ENCODE measurements around the gene S100A5. TPM values are rescaled to one million over a fixed set of nuclear protein-coding genes. Genes with fewer than 3 reads are reported as not detected.

The S100A5 gene
- total and polyA plus RNA-seq, 2 experiments from 2014 or later, result 0.41 TPM; not detected in 1

DNA sequence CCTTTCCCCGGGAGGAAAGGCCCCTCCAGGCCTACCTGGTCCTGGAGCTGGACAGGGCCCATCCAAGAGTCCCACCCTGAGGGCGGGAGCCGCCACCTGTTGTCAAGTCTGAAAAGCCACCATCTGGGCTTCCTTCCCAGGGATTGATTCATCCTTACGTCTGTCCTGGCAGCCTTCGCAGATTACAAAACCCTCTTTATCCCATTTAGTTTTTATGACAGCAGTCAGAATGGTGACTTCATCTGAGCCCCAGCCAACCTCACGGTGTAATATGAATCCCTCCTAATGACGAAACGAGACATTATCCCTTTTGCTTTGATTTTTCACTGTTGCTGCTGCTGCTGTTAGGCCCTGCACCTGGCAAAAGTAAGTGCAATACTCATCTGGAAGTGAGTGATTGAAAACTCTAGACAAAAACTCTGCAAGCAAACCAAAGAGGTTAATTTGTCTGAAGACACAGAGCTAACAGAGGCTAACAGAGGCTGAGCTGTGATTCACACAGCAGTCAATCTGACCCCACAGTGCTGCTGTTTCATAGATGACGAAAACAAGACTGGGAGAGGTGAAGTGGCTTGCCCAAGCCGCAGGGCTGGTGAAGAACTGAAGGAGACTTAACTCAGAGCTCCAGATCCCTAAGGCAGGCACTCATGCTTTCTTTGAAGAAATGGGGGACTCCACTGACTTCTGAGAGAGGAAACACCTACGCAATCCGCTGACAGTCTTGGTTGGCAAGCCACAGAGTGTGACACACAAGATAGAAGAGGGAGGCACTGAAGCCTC, 50.3 kb downstream of the S100A5 start:
- H3K9me2 ChIP-seq (ENCODE audit: insufficient read depth), result no peaks in the 10 kb centered on the region
- H3K27me3 ChIP-seq (replicated peaks; ENCODE audit: insufficient read depth), result no peaks in the 10 kb centered on the region
- peak overlapping the region; percentile 52 for H3K4me3 ChIP-seq
- peak overlapping the region; percentile 61 for H3K9ac ChIP-seq
- H3K79me2 ChIP-seq (ENCODE audit: insufficient read depth), result no peaks in the 10 kb centered on the region
- H3K36me3 ChIP-seq (ENCODE audit: low read depth), result no peaks in the 10 kb centered on the region
- H3F3A ChIP-seq (ENCODE audit: insufficient read depth), result peaks cover 27% of the 10 kb centered on the region
- H3K27ac ChIP-seq, result peak overlapping the region; percentile 90
- WGBS, 2 experiments (ENCODE audit: low coverage in 1 of 2, low lambda C conversion rate in 2 of 2, missing lambda C conversion rate in 2 of 2), result 1 to 2% methylated on average over 12 of the region's 12 CpGs
- TF ChIP-seq EZH2phosphoT487 (IDR thresholded peaks at IDR 0.05; ENCODE audit: insufficient read depth, low read depth) (no peak), EZH2 (IDR thresholded peaks at IDR 0.05; ENCODE audit: insufficient read depth, poor library complexity, severe bottlenecking) (no peak)
- DNase-seq, result peak; percentile 98
- no peaks in the 10 kb centered on the region for H4K20me1 ChIP-seq (ENCODE audit: insufficient read depth)
- H3K4me1 ChIP-seq (ENCODE audit: insufficient read depth), result peaks cover 18% of the 10 kb centered on the region
- peak overlapping the region; percentile 72 for H3K4me2 ChIP-seq (ENCODE audit: unreplicated experiment)
- H2AFZ ChIP-seq, result peak overlapping the region; percentile 61
- in situ Hi-C loops (cut with MboI), result no loop called here
- no peaks in the 10 kb centered on the region for H3K9me3 ChIP-seq (ENCODE audit: low read depth)

- Histone ChIP-seq H3K36me3 (ENCODE audit: low read depth) (no peaks in the 10 kb centered on the region), H3K4me3 (no peak overlapping the region), H3K9me2 (ENCODE audit: insufficient read depth) (no peaks in the 10 kb centered on the region), H2AFZ (no peak overlapping the region), H3K27me3 (replicated peaks; ENCODE audit: insufficient read depth) (peaks cover 8% of the 10 kb centered on the region; the same call in 1 of the 2 replicates), H3F3A (ENCODE audit: insufficient read depth) (peaks cover 27% of the 10 kb centered on the region), H4K20me1 (ENCODE audit: insufficient read depth) (no peaks in the 10 kb centered on the region), H3K9me3 (ENCODE audit: low read depth) (no peaks in the 10 kb centered on the region), H3K4me2 (ENCODE audit: unreplicated experiment) (peak overlapping the region; percentile 16), H3K79me2 (ENCODE audit: insufficient read depth) (no peaks in the 10 kb centered on the region), H3K27ac (peak overlapping the region; percentile 48), H3K4me1 (ENCODE audit: insufficient read depth) (peaks cover 18% of the 10 kb centered on the region), H3K9ac (no peak overlapping the region)
- in situ Hi-C loops (cut with MboI), result loop anchor here (10.0 kb wide), 1 partner anchor 124 kb away; no protein-coding TSS in a partner anchor
- peak; percentile 93 for DNase-seq
- TF ChIP-seq EZH2 (IDR thresholded peaks at IDR 0.05; ENCODE audit: insufficient read depth, poor library complexity, severe bottlenecking) (no peak), EZH2phosphoT487 (IDR thresholded peaks at IDR 0.05; ENCODE audit: insufficient read depth, low read depth) (no peak)
- 5 to 7% methylated on average over 4 of the region's 4 CpGs for WGBS, 2 experiments (ENCODE audit: low coverage in 1 of 2, low lambda C conversion rate in 2 of 2, missing lambda C conversion rate in 2 of 2)
These were observed 52.0 kb downstream of the S100A5 start for GRCh38 chr1:153488731-153489130.

DNA sequence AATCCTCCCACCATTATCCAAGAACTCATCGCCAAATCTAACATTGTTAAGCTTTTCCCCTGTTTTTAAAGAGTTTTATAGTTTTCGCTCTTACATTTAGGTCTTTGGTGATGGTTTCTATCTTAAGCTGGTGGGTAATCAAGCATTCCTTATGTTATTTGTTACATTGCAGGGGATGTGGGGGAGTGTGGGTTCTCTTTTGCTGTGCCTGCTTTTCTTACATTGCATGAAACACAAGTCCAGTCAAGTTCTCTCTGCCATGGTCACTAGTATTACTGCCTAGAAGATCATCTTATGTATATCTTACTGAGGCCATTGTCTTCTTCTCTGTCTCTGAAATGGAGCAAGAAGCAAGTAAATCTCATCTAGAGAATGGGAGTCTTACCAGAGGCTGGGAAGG, 53.0 kb downstream of the S100A5 start:
- Histone ChIP-seq H4K20me1 (ENCODE audit: insufficient read depth) (no peaks in the 10 kb centered on the region), H3K27me3 (replicated peaks; ENCODE audit: insufficient read depth) (peaks cover 8% of the 10 kb centered on the region; the same call in 1 of the 2 replicates), H3K4me3 (no peak overlapping the region), H3K4me1 (ENCODE audit: insufficient read depth) (peaks cover 18% of the 10 kb centered on the region), H3K79me2 (ENCODE audit: insufficient read depth) (no peaks in the 10 kb centered on the region), H3K27ac (no peak overlapping the region), H3F3A (ENCODE audit: insufficient read depth) (peaks cover 27% of the 10 kb centered on the region), H3K36me3 (ENCODE audit: low read depth) (no peaks in the 10 kb centered on the region), H3K4me2 (ENCODE audit: unreplicated experiment) (no peak overlapping the region), H3K9ac (no peak overlapping the region), H3K9me3 (ENCODE audit: low read depth) (no peaks in the 10 kb centered on the region), H3K9me2 (ENCODE audit: insufficient read depth) (no peaks in the 10 kb centered on the region), H2AFZ (no peak overlapping the region)
- no peak for DNase-seq
- TF ChIP-seq EZH2 (IDR thresholded peaks at IDR 0.05; ENCODE audit: insufficient read depth, poor library complexity, severe bottlenecking) (no peak), EZH2phosphoT487 (IDR thresholded peaks at IDR 0.05; ENCODE audit: insufficient read depth, low read depth) (no peak)
- 96 to 98% methylated on average over 2 of the region's 2 CpGs for WGBS, 2 experiments (ENCODE audit: low coverage in 1 of 2, low lambda C conversion rate in 2 of 2, missing lambda C conversion rate in 2 of 2)
- in situ Hi-C loops (cut with MboI), result loop anchor here (10.0 kb wide), 1 partner anchor 123 kb away; no protein-coding TSS in a partner anchor

Other genes with a start within 250 kb of the S100A5 start
- gene PGLYRP3, start 228.0 kb downstream of the S100A5 start, total RNA-seq (2014; rRNA removed; shearing (Covaris generic)), result not detected in 2 replicates
- not detected in 2 replicates for gene PGLYRP3, start 228.0 kb downstream of the S100A5 start, polyA plus RNA-seq (2016; fragmentation: Nextera tagmentation; extraction: Ambion mirVana)
- gene PGLYRP4, start 192.1 kb downstream of the S100A5 start, total RNA-seq (2014; rRNA removed; shearing (Covaris generic)), result not detected in 2 replicates
- gene PGLYRP4, start 192.1 kb downstream of the S100A5 start, polyA plus RNA-seq (2016; fragmentation: Nextera tagmentation; extraction: Ambion mirVana), result not detected in 2 replicates
- not detected in 2 replicates for gene S100A9, start 183.1 kb downstream of the S100A5 start, total RNA-seq (2014; rRNA removed; shearing (Covaris generic))
- not detected in 2 replicates for gene S100A9, start 183.1 kb downstream of the S100A5 start, polyA plus RNA-seq (2016; fragmentation: Nextera tagmentation; extraction: Ambion mirVana)
- not detected in 2 replicates for gene S100A12, start 165.3 kb downstream of the S100A5 start, total RNA-seq (2014; rRNA removed; shearing (Covaris generic))
- not detected in 2 replicates for gene S100A12, start 165.3 kb downstream of the S100A5 start, polyA plus RNA-seq (2016; fragmentation: Nextera tagmentation; extraction: Ambion mirVana)
- not detected in 2 replicates for gene S100A8, start 149.9 kb downstream of the S100A5 start, total RNA-seq (2014; rRNA removed; shearing (Covaris generic))
- not detected in 2 replicates for gene S100A8, start 149.9 kb downstream of the S100A5 start, polyA plus RNA-seq (2016; fragmentation: Nextera tagmentation; extraction: Ambion mirVana)
- not detected in 2 replicates for gene S100A7A, start 124.4 kb downstream of the S100A5 start, total RNA-seq (2014; rRNA removed; shearing (Covaris generic))
- not detected in 2 replicates for gene S100A7A, start 124.4 kb downstream of the S100A5 start, polyA plus RNA-seq (2016; fragmentation: Nextera tagmentation; extraction: Ambion mirVana)
- not detected in 2 replicates for gene S100A7, start 80.3 kb downstream of the S100A5 start, total RNA-seq (2014; rRNA removed; shearing (Covaris generic))
- not detected in 2 replicates for gene S100A7, start 80.3 kb downstream of the S100A5 start, polyA plus RNA-seq (2016; fragmentation: Nextera tagmentation; extraction: Ambion mirVana)
- gene S100A6, start 4.9 kb downstream of the S100A5 start, total RNA-seq (2014; rRNA removed; shearing (Covaris generic)), result 550 and 683 TPM in 2 replicates
- 2,862 and 2,893 TPM in 2 replicates for gene S100A6, start 4.9 kb downstream of the S100A5 start, polyA plus RNA-seq (2016; fragmentation: Nextera tagmentation; extraction: Ambion mirVana)
- gene S100A4, start 4.9 kb upstream of the S100A5 start, total RNA-seq (2014; rRNA removed; shearing (Covaris generic)), result 236 and 249 TPM in 2 replicates
- gene S100A4, start 4.9 kb upstream of the S100A5 start, polyA plus RNA-seq (2016; fragmentation: Nextera tagmentation; extraction: Ambion mirVana), result 608 and 610 TPM in 2 replicates
- 2.2 and 3.8 TPM in 2 replicates for gene S100A3, start 8.3 kb upstream of the S100A5 start, total RNA-seq (2014; rRNA removed; shearing (Covaris generic))
- gene S100A3, start 8.3 kb upstream of the S100A5 start, polyA plus RNA-seq (2016; fragmentation: Nextera tagmentation; extraction: Ambion mirVana), result 7.5 and 8.0 TPM in 2 replicates
- 1.7 and 9.0 TPM in 2 replicates for gene S100A2, start 24.9 kb upstream of the S100A5 start, total RNA-seq (2014; rRNA removed; shearing (Covaris generic))
- 8.6 and 11.8 TPM in 2 replicates for gene S100A2, start 24.9 kb upstream of the S100A5 start, polyA plus RNA-seq (2016; fragmentation: Nextera tagmentation; extraction: Ambion mirVana)
- gene S100A16, start 72.2 kb upstream of the S100A5 start, total RNA-seq (2014; rRNA removed; shearing (Covaris generic)), result 495 and 615 TPM in 2 replicates
- 801 and 826 TPM in 2 replicates for gene S100A16, start 72.2 kb upstream of the S100A5 start, polyA plus RNA-seq (2016; fragmentation: Nextera tagmentation; extraction: Ambion mirVana)
- 2.1 TPM in 1 of 2 replicates, not detected in the other for gene S100A14, start 75.4 kb upstream of the S100A5 start, total RNA-seq (2014; rRNA removed; shearing (Covaris generic))
- gene S100A14, start 75.4 kb upstream of the S100A5 start, polyA plus RNA-seq (2016; fragmentation: Nextera tagmentation; extraction: Ambion mirVana), result 0.31 and 0.32 TPM in 2 replicates
- gene S100A13, start 86.6 kb upstream of the S100A5 start, total RNA-seq (2014; rRNA removed; shearing (Covaris generic)), result 127 and 159 TPM in 2 replicates
- 540 and 552 TPM in 2 replicates for gene S100A13, start 86.6 kb upstream of the S100A5 start, polyA plus RNA-seq (2016; fragmentation: Nextera tagmentation; extraction: Ambion mirVana)
- gene S100A1, start 87.5 kb upstream of the S100A5 start, total RNA-seq (2014; rRNA removed; shearing (Covaris generic)), result not detected in 2 replicates
- 0.30 TPM in 1 of 2 replicates, not detected in the other for gene S100A1, start 87.5 kb upstream of the S100A5 start, polyA plus RNA-seq (2016; fragmentation: Nextera tagmentation; extraction: Ambion mirVana)
- 26.9 and 37.8 TPM in 2 replicates for gene CHTOP, start 93.1 kb upstream of the S100A5 start, total RNA-seq (2014; rRNA removed; shearing (Covaris generic))
- 42.2 and 44.2 TPM in 2 replicates for gene CHTOP, start 93.1 kb upstream of the S100A5 start, polyA plus RNA-seq (2016; fragmentation: Nextera tagmentation; extraction: Ambion mirVana)
- gene SNAPIN, start 117.8 kb upstream of the S100A5 start, total RNA-seq (2014; rRNA removed; shearing (Covaris generic)), result 50.2 and 70.5 TPM in 2 replicates
- gene SNAPIN, start 117.8 kb upstream of the S100A5 start, polyA plus RNA-seq (2016; fragmentation: Nextera tagmentation; extraction: Ambion mirVana), result 82.1 and 83.8 TPM in 2 replicates
- 176 and 180 TPM in 2 replicates for gene ILF2, start 130.1 kb upstream of the S100A5 start, total RNA-seq (2014; rRNA removed; shearing (Covaris generic))
- gene ILF2, start 130.1 kb upstream of the S100A5 start, polyA plus RNA-seq (2016; fragmentation: Nextera tagmentation; extraction: Ambion mirVana), result 174 and 178 TPM in 2 replicates
- gene NPR1, start 137.8 kb upstream of the S100A5 start, total RNA-seq (2014; rRNA removed; shearing (Covaris generic)), result 0.25 TPM in 1 of 2 replicates, not detected in the other
- gene NPR1, start 137.8 kb upstream of the S100A5 start, polyA plus RNA-seq (2016; fragmentation: Nextera tagmentation; extraction: Ambion mirVana), result 0.09 and 0.19 TPM in 2 replicates
- gene INTS3, start 187.1 kb upstream of the S100A5 start, total RNA-seq (2014; rRNA removed; shearing (Covaris generic)), result 40.2 and 41.5 TPM in 2 replicates
- 17.3 and 19.9 TPM in 2 replicates for gene INTS3, start 187.1 kb upstream of the S100A5 start, polyA plus RNA-seq (2016; fragmentation: Nextera tagmentation; extraction: Ambion mirVana)
- 8.8 and 11.4 TPM in 2 replicates for gene SLC27A3, start 234.5 kb upstream of the S100A5 start, total RNA-seq (2014; rRNA removed; shearing (Covaris generic))
- gene SLC27A3, start 234.5 kb upstream of the S100A5 start, polyA plus RNA-seq (2016; fragmentation: Nextera tagmentation; extraction: Ambion mirVana), result 5.6 and 9.2 TPM in 2 replicates

Data from GM23248 (cell line).